GM23248 (cell line): ENCODE results near the gene TMTC4. TPM values are rescaled to one million over a fixed set of nuclear protein-coding genes. Genes with fewer than 3 reads are reported as not detected.
A peak's percentile ranks its signal among the peaks of the same experiment; 100 is the strongest.

Experiments used
- DNase-seq: peaks from one replicate; pipeline ENCODE4 v3.0.0-alpha.2; 2015
- H2AFZ ChIP-seq: fragments of 200-600 bp; sonication (generic); 2 replicates; pipeline ENCODE4 v1.6.1; 2016; ENCODE audit warnings: antibody characterized with exemption
- H3F3A ChIP-seq: fragments of 200-600 bp; sonication (generic); 2 replicates; pipeline ENCODE4 v1.6.1; 2016; ENCODE audit warnings: mild to moderate bottlenecking, antibody characterized with exemption, mixed run types; ENCODE audit not compliant: insufficient read depth
- H3K27ac ChIP-seq: fragments of 200-600 bp; sonication (generic); 2 replicates; pipeline ENCODE4 v1.5.1; 2016; ENCODE audit warnings: mild to moderate bottlenecking
- H3K27me3 ChIP-seq: fragments of 200-600 bp; sonication (generic); replicated peaks from 2 replicates; pipeline ENCODE4 v1.6.1; 2016; ENCODE audit warnings: mild to moderate bottlenecking; ENCODE audit not compliant: insufficient read depth
- H3K36me3 ChIP-seq: fragments of 200-600 bp; sonication (generic); 2 replicates; pipeline ENCODE4 v1.6.1; 2016; ENCODE audit warnings: low read depth, mild to moderate bottlenecking
- H3K4me1 ChIP-seq: fragments of 200-600 bp; sonication (generic); 2 replicates; pipeline ENCODE4 v1.6.1; 2016; ENCODE audit warnings: mild to moderate bottlenecking; ENCODE audit not compliant: insufficient read depth
- H3K4me2 ChIP-seq: fragments of 200-600 bp; sonication (generic); one replicate; pipeline ENCODE4 v1.6.1; 2016; ENCODE audit warnings: mild to moderate bottlenecking; ENCODE audit not compliant: unreplicated experiment
- H3K4me3 ChIP-seq: fragments of 200-600 bp; sonication (generic); 2 replicates; pipeline ENCODE4 v1.5.1; 2016; ENCODE audit warnings: mild to moderate bottlenecking
- H3K79me2 ChIP-seq: fragments of 200-600 bp; sonication (generic); 2 replicates; pipeline ENCODE4 v1.6.1; 2016; ENCODE audit warnings: mild to moderate bottlenecking; ENCODE audit not compliant: insufficient read depth
- H3K9ac ChIP-seq: fragments of 200-600 bp; sonication (generic); 2 replicates; pipeline ENCODE4 v1.6.1; 2016; ENCODE audit warnings: mild to moderate bottlenecking
- H3K9me2 ChIP-seq: fragments of 200-600 bp; sonication (generic); 2 replicates; pipeline ENCODE4 v1.6.1; 2016; ENCODE audit warnings: mixed run types, mild to moderate bottlenecking, moderate library complexity; ENCODE audit not compliant: insufficient read depth
- H3K9me3 ChIP-seq: fragments of 200-600 bp; sonication (generic); one replicate; pipeline ENCODE4 v1.6.1; 2017; ENCODE audit warnings: low read depth
- H4K20me1 ChIP-seq: fragments of 200-600 bp; sonication (generic); 2 replicates; pipeline ENCODE4 v1.6.0; 2016; ENCODE audit not compliant: insufficient read depth
- EZH2 ChIP-seq: fragments of 200-600 bp; sonication (generic); IDR thresholded peaks from 2 replicates; pipeline ENCODE4 v1.6.1; 2018; ENCODE audit warnings: antibody characterized with exemption, mild to moderate bottlenecking; ENCODE audit not compliant: insufficient read depth, poor library complexity, severe bottlenecking
- EZH2phosphoT487 ChIP-seq: fragments of 200-600 bp; sonication (generic); IDR thresholded peaks from 2 replicates; pipeline ENCODE4 v1.6.1; 2018; ENCODE audit warnings: antibody characterized with exemption, moderate library complexity, mild to moderate bottlenecking, low read depth; ENCODE audit not compliant: insufficient read depth
- WGBS, 2 experiments: methylation state at CpG; one replicate each; pipeline ENCODE4 v1.1.6; 2015 to 2017; ENCODE audit warnings: low lambda C conversion rate in 2 of 2, low coverage in 1 of 2; ENCODE audit errors: missing lambda C conversion rate in 2 of 2; 5-methylcytosine and 5-hydroxymethylcytosine counted together
- in situ Hi-C: fragments of 300-500 bp; cut with MboI; formaldehyde crosslinking; loops from 2 replicates; pipeline ENCODE4 v1.15.0; 2020
- polyA plus RNA-seq: library from polyadenylated mRNA; unstranded; fragments of >200 nt; fragmentation: Nextera tagmentation; extraction: Ambion mirVana; gene quantifications from 2 replicates; pipeline ENCODE4 v1.2.1, GENCODE V29; 2016
- total RNA-seq: library from RNA; depleted of rRNA; stranded (reverse); fragments of >200 nt; shearing (Covaris generic); gene quantifications from 2 replicates; pipeline ENCODE4 v1.2.3, GENCODE V29; 2014

TMTC4 gene
- total and polyA plus RNA-seq, 2 experiments from 2014 or later = 1.9 to 3.8 TPM

GRCh38 chr13:100646871-100647270 lies 27.7 kb downstream of the TMTC4 start:
- Histone ChIP-seq H3K4me3 (no peak overlapping the region), H3K9ac (no peak overlapping the region), H4K20me1 (no peaks in the 10 kb centered on the region), H3K36me3 (no peaks in the 10 kb centered on the region), H2AFZ (no peak overlapping the region), H3K4me2 (no peak overlapping the region), H3K9me3 (no peaks in the 10 kb centered on the region), H3K4me1 (no peaks in the 10 kb centered on the region), H3K9me2 (no peaks in the 10 kb centered on the region), H3K27me3 (no peaks in the 10 kb centered on the region), H3K79me2 (no peaks in the 10 kb centered on the region), H3F3A (no peaks in the 10 kb centered on the region), H3K27ac (no peak overlapping the region)
- in situ Hi-C loops = no loop called here
- no peak for TF ChIP-seq EZH2phosphoT487
- no peak for TF ChIP-seq EZH2
- DNase-seq = no peak
- 96% methylated on average over 9 to 10 of the region's 10 CpGs for WGBS, 2 experiments

- in situ Hi-C loops = no loop called here
- H3K9me3 ChIP-seq = no peaks in the 10 kb centered on the region
- DNase-seq = peak; percentile 47
- H3K4me3 ChIP-seq = no peak overlapping the region
- H3K4me1 ChIP-seq = no peaks in the 10 kb centered on the region
- H3K36me3 ChIP-seq = no peaks in the 10 kb centered on the region
- H3K27ac ChIP-seq = no peak overlapping the region
- no peak overlapping the region for H2AFZ ChIP-seq
- no peaks in the 10 kb centered on the region for H3K27me3 ChIP-seq
- H3K79me2 ChIP-seq = no peaks in the 10 kb centered on the region
- H3K9me2 ChIP-seq = no peaks in the 10 kb centered on the region
- H3F3A ChIP-seq = no peaks in the 10 kb centered on the region
- TF ChIP-seq EZH2 = no peak
- H3K4me2 ChIP-seq = no peak overlapping the region
- H4K20me1 ChIP-seq = no peaks in the 10 kb centered on the region
- H3K9ac ChIP-seq = no peak overlapping the region
- 67 to 71% methylated on average over 12 of the region's 12 CpGs for WGBS, 2 experiments
Measured at GRCh38 chr13:100646030-100646673, 28.4 kb downstream of the TMTC4 start.

- TF ChIP-seq EZH2phosphoT487 (no peak), EZH2 (no peak)
- Histone ChIP-seq H3K27ac (no peak overlapping the region), H3K36me3 (no peaks in the 10 kb centered on the region), H2AFZ (no peak overlapping the region), H3K4me3 (no peak overlapping the region), H3K27me3 (no peaks in the 10 kb centered on the region), H3K9me3 (no peaks in the 10 kb centered on the region), H3K4me2 (no peak overlapping the region), H3K9ac (no peak overlapping the region), H3K79me2 (no peaks in the 10 kb centered on the region), H3K9me2 (no peaks in the 10 kb centered on the region), H3F3A (no peaks in the 10 kb centered on the region), H4K20me1 (no peaks in the 10 kb centered on the region), H3K4me1 (no peaks in the 10 kb centered on the region)
- 96 to 97% methylated on average over 7 of the region's 7 CpGs for WGBS, 2 experiments
- no peak for DNase-seq
- in situ Hi-C loops = no loop called here
Measured at GRCh38 chr13:100645382-100645781, 29.2 kb downstream of the TMTC4 start.

GRCh38 chr13:100644371-100644770 lies 30.2 kb downstream of the TMTC4 start:
- H3F3A ChIP-seq = no peaks in the 10 kb centered on the region
- H3K4me3 ChIP-seq = no peak overlapping the region
- no peaks in the 10 kb centered on the region for H3K27me3 ChIP-seq
- TF ChIP-seq EZH2phosphoT487 = no peak
- no peak for TF ChIP-seq EZH2
- no peak overlapping the region for H3K9ac ChIP-seq
- H2AFZ ChIP-seq = no peak overlapping the region
- no peak overlapping the region for H3K4me2 ChIP-seq
- no peaks in the 10 kb centered on the region for H3K36me3 ChIP-seq
- 84 to 93% methylated on average over 7 of the region's 7 CpGs for WGBS, 2 experiments
- H3K9me3 ChIP-seq = no peaks in the 10 kb centered on the region
- no peak overlapping the region for H3K27ac ChIP-seq
- H3K4me1 ChIP-seq = no peaks in the 10 kb centered on the region
- no peaks in the 10 kb centered on the region for H3K9me2 ChIP-seq
- DNase-seq = no peak
- in situ Hi-C loops = no loop called here
- no peaks in the 10 kb centered on the region for H4K20me1 ChIP-seq
- H3K79me2 ChIP-seq = no peaks in the 10 kb centered on the region

GRCh38 chr13:100637796-100638195 lies 36.8 kb downstream of the TMTC4 start:
- TF ChIP-seq EZH2phosphoT487 (no peak), EZH2 (no peak)

More at GRCh38 chr13:100637796-100638195, 36.8 kb downstream of the TMTC4 start:
- Histone ChIP-seq H3K9me2 (no peaks in the 10 kb centered on the region), H3K9ac (no peak overlapping the region), H3K4me2 (no peak overlapping the region), H3F3A (0 out of 2 replicates have a peak, but pooled peaks cover 14% of the 10 kb centered on the region), H4K20me1 (no peaks in the 10 kb centered on the region), H3K4me3 (no peak overlapping the region), H3K27me3 (no peaks in the 10 kb centered on the region), H3K27ac (no peak overlapping the region), H2AFZ (no peak overlapping the region), H3K36me3 (no peaks in the 10 kb centered on the region), H3K79me2 (no peaks in the 10 kb centered on the region), H3K9me3 (no peaks in the 10 kb centered on the region), H3K4me1 (peaks cover 11% of the 10 kb centered on the region; the same call in 1 of the 2 replicates)
- WGBS, 2 experiments = 76 to 80% methylated on average over 5 of the region's 5 CpGs
- no peak for DNase-seq
- in situ Hi-C loops = no loop called here
